HK-2 (cell line): ENCODE measurements around the gene CRHR2.

Experiments used
- DNase-seq: peaks from one replicate; pipeline ENCODE4 v3.0.0-alpha.2; 2018; ENCODE audit not compliant: unreplicated experiment

CRHR2 gene

DNA sequence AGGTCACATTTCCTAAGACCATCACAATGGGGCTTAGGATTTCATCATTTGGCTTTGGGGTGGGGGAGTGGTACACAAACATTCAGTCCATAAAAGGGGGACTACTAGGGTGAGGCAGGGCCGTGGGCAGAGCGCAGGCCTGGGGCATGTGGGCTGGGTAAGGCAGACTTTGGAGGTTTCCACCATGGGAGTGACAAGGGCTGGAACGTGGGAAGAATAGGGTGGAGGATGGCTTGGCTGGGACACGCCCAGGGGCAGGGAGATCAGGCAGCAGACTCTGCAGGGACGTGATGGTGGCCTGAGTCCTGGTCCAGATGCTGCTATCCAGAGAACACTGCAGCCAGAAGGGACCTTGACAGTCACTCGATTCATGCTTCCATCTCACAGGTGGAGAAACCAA lies 24.7 kb upstream of the CRHR2 start:
- DNase-seq = no peak

DNA sequence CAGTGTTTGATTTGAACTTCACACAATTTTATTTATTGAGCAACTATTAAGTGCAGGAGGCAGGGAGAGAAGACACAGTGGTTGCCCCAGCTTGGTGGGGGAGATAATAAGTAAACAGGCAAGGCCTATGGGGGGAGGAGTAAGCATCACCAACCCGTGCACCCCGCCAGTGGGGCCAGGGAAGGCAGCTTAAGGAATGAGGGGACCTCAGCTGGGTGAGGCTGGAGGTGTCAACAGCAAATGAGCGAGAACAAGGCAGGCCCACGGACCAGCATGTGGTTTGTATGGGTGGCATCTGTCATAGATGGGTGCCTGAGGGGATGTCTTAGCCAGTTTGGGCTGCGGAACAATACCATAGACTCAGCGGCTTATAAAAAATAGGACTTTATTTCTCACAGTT lies 24.1 kb upstream of the CRHR2 start:
- DNase-seq = no peak

DNA sequence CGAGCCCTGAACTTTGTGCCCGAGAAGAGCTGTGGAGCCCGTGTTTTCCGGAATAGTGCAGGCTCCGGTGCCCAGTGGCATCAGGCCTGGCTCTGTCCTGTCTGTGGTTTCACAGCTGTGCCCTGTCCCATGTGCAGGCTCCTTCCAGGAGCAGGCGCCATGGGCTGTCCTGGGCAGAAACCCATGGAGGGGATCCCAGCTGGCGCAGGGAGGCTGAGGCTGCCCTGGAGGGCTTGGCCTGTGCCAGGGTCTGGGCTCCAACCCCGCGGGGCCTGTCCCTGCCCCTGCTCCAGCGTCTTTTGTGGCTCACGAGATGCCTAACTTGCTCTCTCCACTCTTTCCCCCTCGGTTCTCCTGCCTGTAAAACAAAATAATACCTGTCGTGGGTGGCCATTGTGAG lies 23.3 kb upstream of the CRHR2 start:
- no peak for DNase-seq

DNA sequence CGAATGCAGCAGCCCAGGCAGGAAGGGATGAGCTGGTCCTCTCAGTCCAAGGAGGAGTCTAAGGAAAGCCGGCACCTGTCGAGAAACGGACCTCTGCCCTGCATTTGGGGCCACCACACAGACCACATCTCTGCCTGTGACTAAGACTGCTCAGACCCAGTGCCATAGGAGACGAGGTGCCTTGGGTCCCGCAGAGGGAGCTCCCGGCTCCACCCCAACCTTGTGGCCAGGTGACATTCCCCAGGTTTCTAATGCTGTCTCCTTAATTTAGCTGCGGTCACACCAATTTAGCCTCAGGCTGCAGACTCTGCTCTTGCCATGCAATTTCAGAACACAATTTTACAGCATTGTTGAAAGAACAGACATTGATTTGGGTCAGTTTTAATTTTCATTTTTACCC lies 22.8 kb upstream of the CRHR2 start:
- DNase-seq = no peak

DNA sequence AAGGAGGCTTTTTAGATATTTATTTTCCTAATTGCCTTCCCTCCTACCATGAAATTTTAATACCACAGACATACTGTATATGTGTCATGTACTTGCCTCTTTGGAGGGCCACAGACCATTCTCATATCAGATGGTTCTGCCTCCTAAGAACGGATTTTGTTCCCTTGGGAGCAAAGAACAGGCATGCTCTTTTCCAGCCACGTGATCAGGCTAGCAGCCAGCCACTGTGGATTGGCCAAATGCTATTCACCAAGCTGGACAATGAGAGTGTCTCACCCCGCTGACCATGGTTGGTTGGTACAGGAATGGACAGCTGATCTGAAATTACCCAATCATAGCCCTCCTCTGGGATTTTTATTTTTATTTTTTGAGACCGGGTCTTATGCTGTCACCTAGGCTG lies 21.5 kb upstream of the CRHR2 start:
- DNase-seq = no peak

DNA sequence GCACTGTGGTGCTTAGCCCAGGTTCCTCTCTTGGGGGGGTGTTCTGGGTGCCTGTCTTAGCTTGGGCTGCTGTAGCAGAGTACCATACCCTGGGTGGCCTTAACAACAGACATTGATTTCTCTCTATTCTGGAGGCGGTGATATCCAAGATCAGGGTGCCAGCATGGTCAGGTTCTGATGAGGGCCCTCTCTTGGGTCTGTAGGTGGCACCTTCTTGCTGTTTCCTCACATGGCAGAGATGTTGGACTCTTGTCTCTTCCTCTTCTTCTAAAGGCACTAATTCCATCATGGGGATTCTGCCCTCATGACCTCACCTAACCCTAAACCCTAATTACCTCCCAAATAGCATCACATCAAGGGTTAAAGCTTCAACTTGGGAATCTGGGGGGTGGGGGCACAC lies 19.9 kb upstream of the CRHR2 start:
- DNase-seq = no peak

DNA sequence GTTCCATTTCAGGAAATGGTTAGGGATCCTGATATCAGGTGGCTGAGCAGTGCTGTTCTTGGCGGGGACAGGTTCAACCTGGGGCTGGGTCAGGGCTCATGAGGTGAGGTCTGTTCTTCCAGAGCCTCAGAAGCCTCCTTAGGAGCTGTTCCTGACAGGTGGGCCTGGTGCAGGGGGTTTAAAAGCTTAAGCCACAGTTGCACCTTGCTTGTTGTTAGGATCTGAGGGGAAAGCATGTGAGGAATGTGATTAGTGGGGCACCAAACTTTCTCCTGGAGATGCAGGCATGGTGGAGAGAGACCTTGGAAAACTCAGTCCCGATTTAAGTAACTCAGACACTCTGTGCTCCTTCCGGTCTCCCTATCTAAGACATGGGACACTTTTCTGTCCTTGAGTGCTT lies 18.7 kb upstream of the CRHR2 start:
- no peak for DNase-seq

DNA sequence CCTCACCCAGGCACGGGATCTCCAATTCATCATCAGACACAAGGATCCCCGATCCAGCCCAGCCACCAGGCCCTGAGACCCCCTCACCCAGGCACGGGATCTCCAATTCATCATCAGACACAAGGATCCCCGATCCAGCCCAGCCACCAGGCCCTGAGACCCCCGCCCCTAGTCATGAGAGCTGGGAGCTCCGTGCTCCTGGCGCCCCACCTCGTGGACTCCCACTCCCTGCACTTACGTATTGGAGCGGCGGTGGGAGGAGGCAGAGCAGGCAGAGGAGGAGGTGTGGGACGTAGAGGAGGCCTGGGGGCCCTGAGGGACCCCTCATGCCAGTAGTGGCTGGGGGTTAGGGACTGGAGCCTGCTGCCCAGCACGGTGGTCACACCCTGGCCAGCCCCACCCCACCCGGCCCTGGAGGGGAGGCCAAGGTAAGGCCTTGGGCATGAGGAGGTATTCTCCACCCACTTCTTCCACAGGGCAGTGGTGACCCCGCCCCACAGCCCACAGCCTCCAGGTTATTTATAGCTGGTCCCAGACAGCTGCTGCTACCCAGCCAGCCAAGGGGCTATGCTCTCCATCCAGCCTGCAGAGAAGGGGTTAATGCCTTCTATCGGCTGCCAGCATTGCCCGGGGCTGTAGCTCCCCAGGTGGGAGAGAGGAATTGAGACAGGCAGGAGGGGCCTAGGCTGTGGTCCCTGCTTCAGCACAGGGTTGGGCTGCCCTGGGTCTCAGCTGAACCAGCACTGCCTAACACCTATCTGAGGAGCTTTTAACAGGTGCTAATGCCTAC lies 17.6 kb upstream of the CRHR2 start:
- DNase-seq = no peak

DNA sequence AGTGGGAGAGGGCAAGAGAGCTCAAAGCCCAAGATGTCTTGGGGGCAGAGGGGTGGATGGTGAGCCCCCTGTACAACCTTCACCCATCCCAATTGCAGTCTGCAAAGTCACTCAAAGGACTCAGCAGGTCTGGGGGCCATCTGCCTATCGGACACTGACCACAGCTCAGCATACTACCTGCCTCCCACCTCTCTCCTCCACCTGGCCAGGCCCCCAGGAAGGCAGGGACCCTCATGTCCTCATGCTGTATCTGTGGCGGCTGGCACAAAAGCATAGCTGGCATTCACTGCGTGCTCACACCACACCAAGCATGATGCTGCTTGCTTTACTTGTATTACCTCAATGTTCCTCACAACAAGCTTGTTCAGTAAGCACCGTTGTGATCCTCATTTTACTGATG lies 16.2 kb upstream of the CRHR2 start:
- DNase-seq = no peak

DNA sequence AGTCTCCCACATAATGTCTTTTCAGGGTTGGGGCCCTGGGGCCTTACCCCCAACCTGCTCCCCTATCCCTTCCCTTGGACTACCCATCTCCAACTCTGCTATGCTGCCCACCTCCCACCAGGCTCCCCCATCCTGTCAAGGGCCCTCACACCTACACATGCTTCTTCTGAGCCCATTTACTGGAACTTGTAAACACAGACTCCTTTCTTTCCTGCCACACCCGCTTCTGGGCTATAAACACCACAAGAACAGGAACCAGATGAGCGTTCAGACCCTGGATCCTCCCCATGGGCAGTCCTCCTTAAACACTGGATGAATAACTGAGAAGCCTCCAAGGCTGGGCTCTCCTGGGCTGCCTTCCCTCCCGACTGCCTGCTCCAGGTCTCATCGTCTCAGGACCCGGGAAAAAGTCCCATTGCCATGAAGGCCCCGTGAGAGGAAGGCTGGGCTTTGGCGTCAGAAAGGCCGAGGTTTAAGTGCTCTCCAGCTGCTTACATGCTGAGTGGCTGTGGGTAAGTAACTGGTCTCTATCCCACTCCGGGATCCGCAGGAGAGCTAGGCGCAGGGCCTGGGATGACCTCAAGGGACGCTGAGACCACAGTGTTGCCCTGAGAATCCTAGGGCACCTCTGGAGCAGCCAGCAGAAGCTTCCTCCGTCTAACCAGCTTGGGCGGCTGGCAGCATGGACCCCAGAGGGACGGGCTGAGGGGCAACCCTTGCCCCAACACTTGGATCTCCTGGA lies 15.6 kb upstream of the CRHR2 start:
- no peak for DNase-seq

DNA sequence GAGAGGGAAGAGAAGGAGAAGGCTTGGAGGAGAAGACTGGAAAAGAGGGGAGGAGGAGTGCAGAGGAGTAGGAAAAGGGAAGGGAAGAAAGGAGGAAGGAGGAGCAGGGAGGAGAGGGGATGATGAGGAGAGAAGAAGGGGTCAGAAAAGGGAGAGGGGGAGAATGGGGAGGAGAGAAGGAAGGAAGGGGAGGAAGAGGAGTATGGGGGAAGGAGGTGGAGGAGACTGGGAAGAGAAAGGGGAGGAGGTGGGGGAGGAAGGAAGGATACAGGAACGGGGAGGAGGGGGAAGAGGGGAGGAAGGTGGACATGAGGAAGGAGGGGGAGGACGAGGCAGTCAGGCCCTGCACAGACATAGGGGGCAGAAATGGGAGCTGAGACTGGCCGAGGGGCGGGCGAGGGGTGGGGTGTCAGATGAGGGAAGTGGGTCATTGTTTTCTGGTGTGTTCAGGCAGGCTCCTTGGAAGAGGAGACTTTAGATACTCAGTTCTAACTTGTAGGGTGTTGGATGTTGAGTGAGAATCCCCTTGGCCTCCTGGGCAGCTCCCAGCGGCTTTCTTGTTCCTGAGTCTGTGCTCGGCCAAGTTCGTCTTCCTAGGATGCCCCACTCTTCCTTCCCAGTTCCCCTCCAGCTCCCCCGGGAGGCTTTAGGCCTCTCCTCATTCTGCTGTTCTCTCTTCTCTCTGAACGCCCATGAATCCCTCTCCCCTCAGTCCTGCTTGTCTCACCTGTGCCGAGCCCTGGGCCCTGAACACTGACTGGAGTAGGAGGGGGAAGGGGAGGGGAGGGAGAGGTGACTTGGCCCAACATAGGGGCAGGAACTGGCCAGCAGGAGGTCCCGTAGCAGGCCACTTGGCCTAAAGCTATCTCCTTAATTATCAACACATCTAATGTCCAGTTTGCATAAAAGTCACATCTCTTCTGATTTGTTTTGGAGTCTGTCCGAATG lies 12.8 kb upstream of the CRHR2 start:
- DNase-seq = no peak

DNA sequence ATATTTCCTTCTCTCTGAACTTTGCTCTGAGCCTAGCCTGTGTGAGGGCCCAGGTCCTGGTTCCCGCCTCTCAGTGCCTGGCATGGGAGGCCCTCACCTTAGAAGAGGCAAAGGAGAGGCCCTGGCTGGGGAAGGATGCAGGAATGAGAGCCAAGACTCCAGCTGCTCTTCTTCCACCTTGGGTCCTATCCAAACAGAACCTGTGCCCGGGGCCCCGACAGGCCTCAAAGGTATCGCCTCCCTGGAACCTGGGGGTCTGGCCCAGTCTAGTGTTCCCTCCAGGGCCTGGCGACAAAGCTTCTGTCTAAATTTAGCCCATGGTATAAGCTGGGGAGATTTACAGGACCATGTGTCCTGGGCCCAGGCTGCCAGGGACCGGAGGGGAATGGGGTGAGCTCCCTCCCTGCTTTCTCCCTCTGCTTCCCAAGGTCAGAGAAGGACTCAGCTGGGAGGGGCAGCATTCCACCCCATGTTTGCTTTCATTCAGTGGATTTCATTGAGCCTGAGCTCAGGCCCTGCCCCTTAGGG lies 12.0 kb upstream of the CRHR2 start:
- DNase-seq = no peak

DNA sequence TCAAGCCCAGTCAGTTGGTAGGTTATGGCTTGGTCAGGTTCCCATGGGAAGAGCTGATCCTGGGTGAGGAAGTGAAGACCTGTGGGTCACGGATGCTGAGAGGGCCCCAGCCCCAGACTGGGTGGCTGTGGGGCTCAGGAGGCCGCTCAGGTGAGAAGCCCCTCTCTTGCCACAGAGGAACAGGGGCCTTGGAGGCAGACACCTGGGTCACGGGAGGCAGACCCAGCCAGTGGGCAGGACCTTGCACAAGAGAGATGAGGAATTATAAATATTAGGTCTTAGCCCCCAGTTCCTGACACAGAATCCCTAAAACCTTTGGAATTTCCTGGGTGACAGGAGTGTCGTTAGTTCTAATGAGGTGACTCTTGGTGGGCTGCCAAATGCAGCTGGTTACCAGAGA lies 10.6 kb upstream of the CRHR2 start:
- no peak for DNase-seq

DNA sequence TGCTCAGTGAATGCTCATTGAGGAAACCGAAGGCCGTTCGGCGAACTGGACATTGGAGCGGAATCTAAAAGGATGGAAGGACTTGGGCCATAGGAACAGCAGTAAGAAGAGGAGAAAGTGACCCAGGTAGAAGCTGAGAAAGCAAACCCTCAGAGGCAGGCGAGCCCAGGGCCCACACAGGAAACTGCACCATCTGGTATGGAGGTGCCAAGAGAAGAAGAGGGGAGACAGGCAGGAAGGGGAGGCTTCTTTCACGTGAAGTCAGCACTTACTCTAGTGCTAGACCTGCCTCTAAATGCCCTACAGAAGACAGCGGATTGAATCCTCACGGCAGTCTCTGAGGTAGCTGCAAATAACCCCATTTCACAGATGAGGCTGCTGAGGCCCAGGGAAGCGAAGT lies 10.2 kb upstream of the CRHR2 start:
- DNase-seq = no peak

DNA sequence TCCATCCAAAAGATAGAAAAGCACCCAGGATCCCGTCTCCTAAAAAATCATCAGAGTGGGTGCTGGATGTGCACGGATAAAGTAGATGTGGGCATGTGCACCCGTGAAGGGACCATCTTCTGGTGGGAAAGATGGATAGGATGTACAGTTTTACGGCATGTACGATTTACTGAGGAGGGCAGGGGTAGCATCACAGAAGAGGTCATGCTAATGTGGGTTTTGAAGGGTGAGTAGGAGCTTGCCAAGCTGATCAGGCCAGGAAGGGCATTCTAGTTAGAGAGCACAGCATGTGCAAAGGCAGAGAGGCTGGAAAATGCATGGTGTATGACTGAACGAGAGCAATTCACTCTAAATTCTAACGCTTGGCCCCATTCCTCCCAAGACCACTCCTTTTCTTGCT lies 7.8 kb upstream of the CRHR2 start:
- no peak for DNase-seq

DNA sequence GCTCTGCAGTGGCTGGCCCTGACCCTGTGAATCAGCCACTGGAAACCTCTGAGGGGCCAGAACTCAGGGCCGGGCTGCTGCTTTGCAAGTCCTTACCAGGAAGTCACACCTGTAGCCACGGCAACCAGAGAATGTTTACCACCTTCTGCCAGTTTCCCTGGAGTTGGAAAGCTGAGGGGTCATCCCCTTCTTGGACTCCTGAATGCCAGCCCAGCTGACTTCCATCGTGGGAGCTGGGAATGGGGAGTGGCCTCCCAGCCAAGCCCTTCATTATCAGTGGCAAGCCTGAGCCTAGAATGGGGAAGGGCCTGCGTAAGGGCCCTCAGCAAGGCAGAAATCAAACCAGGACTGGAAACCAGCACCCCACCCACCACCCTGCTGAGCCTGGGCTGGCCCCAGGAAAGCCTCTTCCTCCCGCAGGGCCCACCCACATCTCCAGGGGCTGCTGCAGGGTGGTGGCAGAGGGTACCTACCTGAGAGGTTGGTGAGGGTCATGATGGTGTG lies 6.5 kb upstream of the CRHR2 start:
- DNase-seq = peak; percentile 6

DNA sequence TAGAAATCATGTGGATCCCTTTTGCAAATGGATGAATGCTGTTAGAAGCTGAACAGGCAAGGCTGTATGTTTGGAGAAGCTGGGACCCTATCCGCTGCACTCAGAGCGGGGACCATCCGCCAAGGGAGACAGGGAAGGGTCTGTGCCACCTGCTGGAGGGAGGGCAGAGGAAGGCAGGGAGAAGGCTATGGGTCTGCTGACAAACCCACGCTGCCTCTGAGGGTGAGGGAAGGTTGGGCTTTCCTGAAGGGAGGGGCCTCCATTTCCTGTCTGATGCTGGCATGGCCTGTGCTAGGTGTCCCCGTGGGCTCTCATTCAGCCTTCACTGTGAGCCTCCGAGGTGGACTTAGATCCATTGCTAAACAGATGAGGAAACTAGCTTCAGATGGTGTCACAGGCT lies 5.3 kb upstream of the CRHR2 start:
- DNase-seq = no peak

DNA sequence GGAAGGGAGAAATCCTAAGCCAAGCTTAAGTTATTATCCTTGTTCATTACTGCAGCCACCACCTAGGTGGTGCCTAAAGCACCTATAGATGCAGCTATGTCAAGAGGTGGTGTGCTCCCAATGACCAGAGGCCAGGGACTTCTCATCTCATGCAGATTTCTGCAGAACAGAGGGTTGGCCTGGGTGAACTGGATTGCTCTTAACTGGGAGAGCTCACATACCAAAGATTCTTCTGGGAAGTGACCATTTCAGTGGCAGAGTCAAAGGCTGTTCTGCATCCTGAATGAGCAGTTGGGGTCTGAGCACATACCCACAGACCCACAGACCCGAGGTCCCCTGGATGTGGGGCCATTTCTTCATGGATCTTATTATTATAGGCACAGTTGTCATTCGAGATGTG lies 2.1 kb upstream of the CRHR2 start:
- DNase-seq = no peak

DNA sequence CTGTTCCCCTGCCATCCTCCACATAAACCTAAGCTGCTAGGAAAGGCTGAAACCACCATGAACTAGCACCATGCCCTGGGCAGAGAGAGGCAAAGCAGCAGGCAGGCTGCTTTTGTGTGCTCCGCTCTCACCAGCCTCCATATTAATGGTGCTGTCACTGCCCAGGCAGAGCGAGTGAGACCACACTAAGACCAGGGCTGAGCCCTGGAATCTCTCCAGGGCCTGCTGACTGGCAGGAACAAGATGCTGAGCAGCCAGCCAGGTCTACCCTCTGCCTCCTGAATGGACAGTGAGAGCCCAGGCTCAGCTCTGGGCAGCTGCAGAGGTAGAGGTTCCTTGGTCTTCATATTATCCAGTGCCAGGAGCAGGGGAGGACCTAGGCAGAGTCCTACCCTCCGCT lies 1.6 kb upstream of the CRHR2 start:
- DNase-seq = no peak

DNA sequence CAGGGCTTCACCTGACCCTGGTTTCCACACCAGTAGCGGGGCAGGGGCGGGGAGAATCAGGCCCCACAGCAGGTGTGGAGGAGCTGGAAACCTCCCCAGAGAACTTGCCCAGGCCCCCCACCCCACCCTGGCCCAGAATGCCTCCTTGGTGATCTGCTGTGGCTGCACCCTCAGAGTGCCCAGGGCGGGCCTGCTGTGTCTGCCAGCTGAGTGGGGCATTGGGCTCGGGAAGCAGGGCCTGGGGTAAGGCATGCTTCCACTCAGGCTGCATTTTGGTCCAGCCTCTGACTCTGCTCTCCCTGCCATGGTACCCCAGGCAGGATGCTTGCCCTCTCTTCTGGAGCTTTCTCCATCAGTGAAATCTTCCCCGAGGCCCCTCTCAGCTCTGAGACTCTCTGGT lies 1.1 kb upstream of the CRHR2 start:
- DNase-seq = no peak

DNA sequence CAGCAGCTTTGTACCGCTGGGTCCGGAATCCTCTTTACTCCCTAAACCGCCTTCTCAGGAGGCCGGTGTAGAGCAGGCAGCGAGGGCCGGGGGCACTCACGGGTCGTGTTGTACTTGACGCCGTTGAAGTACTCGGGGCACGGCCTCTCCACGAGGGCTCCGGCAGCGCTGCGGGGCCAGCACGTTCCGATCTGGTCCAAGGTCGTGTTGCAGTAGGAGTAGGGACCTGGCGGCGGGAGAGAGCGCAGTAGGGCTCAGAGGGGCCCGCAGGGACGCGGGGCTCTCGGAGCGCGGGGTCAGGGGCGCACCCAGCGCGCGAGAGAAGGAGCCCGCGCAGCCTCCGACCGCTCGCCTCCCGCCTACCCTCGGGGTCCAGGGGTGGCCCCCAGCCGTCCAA lies 443 bp downstream of the CRHR2 start:
- DNase-seq = no peak

DNA sequence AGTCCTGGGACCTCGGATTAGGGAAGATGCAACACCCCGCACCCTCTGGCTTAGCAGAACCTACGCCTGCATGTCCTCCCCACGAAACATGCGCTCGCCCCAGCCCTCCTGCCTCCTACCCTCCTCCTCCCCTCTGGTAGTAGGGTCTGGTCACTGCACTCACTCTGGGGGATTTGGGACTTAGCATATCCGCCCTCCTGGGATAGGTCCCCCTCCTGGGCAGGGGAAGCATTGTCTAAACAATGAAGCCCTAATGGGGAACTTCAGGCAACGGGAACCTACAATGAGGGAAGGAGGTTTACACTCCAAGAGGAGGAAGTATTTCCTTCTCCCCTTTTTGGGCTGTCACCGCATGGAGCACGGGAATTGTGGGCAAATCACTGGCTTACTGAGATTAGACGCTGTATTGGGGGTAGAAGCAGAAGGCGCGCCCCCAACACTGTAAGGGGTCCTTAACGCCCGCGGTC lies 892 bp downstream of the CRHR2 start:
- DNase-seq = no peak
